ENCODE measurements around the gene WDR35.
"Not testable (repeated sequence)": the region's sequence is repeated elsewhere in the genome, so short reads cannot be mapped to it uniquely, and the experiment has no call there.

WDR35 gene

GRCh38 chr2:19890104-19890503 is 99.8 kb downstream of the WDR35 start:
- no peak for DNase-seq

GRCh38 chr2:19888831-19889230 is 101.1 kb downstream of the WDR35 start:
- DNase-seq = no peak

- DNase-seq = no peak
Observed at GRCh38 chr2:19887510-19887909, 102.4 kb downstream of the WDR35 start.

DNA sequence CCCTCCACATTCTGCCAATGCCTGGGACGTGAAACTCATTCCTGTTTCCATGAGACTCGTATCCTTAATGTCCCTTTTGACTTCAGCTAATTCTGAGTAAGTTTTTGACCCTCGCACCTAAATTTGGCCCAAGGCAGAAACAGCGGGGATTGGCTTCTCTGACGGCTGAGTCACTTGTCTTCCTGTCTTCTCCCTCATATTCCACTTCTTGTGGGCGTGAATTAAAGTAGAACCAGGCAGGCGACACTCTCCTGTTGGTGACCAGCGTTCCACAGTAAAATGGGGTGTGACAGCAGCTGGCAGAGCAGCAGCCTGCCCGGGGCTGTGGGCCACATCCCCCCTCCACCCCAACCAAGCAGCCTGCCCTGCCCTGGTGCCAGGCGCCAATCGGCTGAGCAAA is 103.6 kb downstream of the WDR35 start:
- DNase-seq = no peak

- no peak for DNase-seq
Observed at GRCh38 chr2:19885791-19886190, 104.1 kb downstream of the WDR35 start.

- DNase-seq = no peak
Observed at GRCh38 chr2:19883971-19884720, 105.8 kb downstream of the WDR35 start.

DNA sequence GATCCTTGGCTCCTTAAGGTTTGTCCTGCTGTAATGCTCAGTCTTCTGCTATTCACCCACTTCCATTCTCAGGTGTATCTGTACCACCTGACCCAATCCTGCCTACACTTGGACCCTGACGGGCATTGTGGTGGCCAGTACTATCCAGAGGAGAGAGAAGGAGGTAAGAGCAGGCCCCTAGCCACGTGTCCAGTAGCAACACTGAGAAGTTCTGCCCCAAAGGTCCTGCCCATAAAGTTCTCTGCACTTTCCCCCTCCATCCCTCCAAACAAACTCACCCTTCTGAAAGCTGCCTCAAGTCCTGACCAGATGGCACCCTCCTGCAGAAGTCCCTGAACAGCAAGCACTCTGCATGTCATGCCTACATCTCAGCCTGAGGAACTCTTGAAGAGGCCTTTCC is 106.4 kb downstream of the WDR35 start:
- DNase-seq = no peak

DNA sequence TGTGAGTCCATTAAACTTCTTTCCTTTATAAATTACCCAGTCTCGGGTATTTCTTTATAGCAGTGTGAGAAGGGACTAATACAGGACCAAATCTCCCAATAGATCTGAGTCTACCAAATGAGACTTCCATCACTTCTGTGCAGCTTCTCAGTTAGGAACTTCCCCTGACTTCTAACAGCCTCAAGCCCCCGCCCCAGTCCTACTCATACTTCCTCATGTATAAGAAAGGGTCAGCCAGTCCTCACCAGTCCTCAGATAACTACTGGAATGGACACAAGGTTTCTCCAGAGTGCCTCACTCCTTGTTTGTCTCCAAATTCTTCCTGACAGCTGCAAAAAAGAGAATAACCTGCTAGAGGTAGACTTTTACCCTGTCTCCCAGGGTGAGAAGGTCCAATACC is 107.6 kb downstream of the WDR35 start:
- DNase-seq = no peak

DNA sequence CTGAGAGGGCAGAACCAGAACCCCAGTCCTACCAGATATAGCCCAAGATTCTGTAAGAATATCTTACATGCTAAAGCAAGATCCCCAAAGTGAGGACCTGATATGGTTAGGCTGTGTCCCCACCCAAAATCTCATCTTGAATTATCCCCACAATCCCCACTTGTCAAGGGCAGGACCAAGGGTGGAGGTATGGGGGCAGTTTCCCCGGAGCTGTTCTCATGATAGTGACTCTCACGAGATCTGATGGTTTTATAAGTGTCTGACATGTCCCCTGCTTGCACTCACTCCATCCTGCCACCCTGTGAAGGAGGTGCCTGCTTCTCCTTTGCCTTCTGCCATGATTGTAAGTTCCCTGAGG is 108.0 kb downstream of the WDR35 start:
- no peak for DNase-seq

DNA sequence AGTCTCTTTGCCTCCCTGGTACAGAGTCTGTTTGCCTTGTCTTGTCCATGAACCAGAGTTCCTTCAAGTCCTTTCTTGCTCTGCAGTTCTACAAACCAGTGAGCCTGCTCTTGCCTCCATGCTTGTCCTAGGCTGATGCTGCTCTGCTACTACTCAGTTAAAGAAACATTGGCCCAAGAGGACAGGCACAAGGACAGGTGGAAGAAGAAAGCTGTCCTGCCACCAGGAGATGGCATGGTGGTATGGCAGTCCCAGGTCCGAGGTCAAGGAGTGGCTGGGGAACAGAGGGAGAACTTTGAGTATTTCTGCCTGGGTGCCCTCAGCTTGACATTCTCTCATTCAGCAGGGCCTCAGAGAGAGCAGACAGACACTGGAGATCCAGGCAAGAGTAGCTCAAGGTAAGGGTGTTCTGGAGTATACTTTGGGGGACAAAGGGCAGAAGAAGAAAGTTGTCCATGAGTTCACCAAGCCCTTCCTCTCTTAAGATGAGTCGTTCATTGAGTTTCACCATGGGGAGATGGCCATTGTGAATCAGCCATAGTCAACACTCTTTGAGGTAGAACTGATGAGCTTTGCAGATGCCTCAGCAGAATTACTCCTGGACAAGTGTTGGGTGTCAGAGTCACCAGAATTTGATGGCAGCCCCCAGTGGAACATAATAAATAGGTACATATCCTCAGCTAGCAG is 108.5 kb downstream of the WDR35 start:
- DNase-seq = no peak

GRCh38 chr2:19880191-19880590 is 109.7 kb downstream of the WDR35 start:
- DNase-seq = not testable (repeated sequence)

DNA sequence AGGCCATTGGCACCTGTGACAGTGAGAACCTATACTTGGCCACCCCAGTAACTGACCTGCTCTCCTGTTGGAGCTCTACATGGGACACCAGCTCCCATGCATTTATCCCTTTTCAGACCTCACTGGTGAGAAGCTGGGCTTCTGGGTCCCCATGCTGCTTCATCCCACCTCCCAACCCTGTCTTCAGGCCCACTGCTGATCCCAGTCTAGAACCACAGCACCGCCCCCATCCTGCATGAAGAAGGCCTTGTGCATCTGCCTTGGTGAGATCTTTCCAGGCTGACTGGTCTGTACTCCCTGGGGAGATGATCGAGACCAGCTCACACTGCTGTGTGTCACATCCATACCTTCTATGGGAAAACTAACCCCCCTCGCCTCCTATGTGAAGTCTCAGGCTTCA is 110.8 kb downstream of the WDR35 start:
- DNase-seq = no peak

DNA sequence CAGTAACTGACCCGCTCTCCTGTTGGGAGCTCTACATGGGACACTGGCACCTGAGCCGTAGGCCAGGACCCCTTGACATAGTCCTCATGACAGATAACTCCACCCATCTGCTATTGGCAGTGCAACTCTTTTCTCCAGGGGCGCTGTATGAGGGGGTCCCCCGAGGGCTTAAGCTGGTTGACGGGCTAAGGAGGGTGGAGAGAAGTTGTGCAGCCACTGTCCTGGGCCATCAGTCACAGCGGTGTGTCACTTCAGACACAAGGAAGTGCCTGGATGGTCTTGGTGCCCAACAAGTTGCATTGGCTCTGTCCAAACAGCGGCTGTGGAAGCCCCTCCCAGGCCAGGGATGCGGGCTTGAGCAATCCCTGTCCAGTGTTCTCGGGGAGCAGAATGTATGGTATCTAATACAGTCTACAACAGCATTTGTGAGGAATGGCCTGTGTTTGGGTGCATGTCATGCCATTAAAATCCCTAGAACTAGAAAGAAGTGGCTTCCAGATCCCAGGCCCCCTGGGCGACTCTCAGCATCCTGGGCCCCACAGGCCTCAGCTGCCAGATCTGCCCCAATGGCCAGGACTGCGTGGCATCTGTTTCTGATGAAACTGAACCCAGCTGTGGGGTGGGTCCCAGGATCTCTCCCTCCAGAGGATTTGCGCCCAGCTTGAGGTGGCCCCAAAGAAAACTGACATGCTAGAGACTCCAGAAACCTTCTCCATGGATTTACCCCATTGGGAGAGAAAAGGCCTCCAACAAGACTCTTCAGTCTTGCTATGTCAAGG is 111.4 kb downstream of the WDR35 start:
- DNase-seq = no peak

DNA sequence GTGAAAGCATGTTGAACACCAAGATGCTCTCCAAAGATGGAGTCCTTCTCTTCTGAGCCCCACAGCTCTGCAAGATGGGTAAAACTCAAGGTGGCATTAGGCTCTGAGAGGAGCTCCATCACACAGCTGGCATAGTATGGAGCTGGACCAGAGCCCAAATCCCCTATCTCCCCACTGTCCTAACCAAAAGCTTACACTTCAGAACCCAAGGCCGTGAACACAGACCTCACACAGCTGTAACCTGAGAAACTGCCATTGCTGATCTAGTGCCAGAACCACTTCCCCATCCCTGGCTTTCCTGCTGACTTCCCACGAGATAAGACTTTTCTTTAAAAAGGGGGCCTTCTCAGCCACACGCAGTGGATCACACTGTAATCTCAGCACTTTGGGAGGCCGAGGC is 113.2 kb downstream of the WDR35 start:
- DNase-seq = no peak

GRCh38 chr2:19875280-19875679 is 114.6 kb downstream of the WDR35 start:
- no peak for DNase-seq

DNA sequence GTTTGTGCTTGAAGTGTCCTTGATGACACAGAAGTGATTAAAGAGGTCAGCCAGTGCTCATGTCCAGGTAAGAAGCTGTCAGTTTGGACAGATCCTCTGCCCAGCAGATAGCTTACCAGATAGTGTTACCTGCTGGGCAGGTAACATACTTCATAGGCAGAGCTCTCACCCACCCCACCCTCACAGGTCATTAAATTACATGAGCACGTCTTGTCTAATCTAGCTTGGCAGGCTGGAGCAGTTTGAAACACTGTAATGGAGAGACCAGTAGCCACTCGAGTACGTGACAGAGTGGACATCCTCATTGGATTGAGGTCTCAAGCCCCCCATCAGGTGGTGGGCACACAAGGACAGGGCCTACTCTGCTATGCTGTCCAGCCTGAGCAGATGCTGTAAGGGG is 115.2 kb downstream of the WDR35 start:
- no peak for DNase-seq

GRCh38 chr2:19873014-19873413 is 116.9 kb downstream of the WDR35 start:
- no peak for DNase-seq

GRCh38 chr2:19872302-19872701 is 117.6 kb downstream of the WDR35 start:
- DNase-seq = no peak

GRCh38 chr2:19871836-19872235 is 118.1 kb downstream of the WDR35 start:
- DNase-seq = no peak

- DNase-seq = no peak
Observed at GRCh38 chr2:19870792-19871191, 119.1 kb downstream of the WDR35 start.

- DNase-seq = peak; percentile 43
Observed at GRCh38 chr2:19868701-19869580, 121.0 kb downstream of the WDR35 start.

DNA sequence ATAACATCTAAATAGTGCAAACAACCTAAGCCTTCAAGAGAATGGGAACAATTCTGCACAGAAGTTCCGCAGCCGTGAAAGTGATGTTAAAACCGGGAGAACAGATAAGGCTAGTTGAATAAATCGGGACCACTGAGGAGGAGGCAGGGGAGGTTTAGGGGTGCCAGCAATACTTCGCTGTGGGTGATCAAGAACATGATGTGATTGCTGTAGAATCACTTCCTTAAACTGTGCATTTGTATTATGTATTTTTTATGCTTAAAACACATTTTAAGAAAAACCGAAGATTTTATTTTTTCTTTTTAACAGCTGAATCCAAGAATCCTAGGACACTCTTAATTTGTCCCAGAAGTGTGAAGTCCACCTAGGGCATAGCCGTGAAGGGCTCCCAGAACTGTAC is 121.7 kb downstream of the WDR35 start:
- no peak for DNase-seq

- no peak for DNase-seq
Observed at GRCh38 chr2:19866771-19867170, 123.1 kb downstream of the WDR35 start.
